ENCODE measurements around the gene DHX57.
"Not testable (repeated sequence)": the region's sequence is repeated elsewhere in the genome, so short reads cannot be mapped to it uniquely, and the experiment has no call there.

Gene DHX57

DNA sequence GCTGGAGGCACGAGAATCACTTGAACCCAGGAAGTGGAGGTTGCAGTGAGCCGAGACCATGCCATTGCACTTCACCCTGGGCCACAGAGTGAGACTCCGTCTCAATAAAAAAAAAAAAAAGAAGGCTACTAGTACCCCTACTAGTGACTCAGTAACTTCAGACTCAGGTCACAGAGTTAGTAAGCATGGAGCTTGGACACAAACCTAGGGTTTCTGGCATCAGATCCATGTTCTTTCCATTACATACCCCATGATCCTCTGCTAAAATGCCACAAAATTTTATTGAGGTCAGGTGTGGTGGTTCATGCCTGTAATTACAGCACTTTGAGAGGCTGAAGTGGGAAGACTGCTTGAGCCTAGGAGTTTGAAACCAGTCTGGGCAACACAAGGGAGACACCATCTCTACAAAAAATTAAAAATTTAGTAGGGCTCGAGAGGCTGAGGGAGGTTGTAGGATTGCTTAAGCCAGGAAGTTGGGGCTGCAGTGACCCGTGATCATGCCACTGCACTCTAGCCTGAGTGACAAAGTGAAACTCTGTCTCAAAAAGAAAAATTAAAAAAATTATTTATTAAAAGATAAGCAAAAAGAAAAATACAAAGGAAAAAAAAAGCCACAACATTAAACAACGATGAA lies 45.1 kb downstream of the DHX57 start:
- Histone ChIP-seq H3K27ac (ENCODE audit: low read depth, low read length) (no peak overlapping the region), H3K4me2 (ENCODE audit: low read depth, low read length, poor library complexity, severe bottlenecking) (no peak overlapping the region), H4K20me1 (ENCODE audit: low read depth, low read length) (no peaks in the 10 kb centered on the region), H3F3A (ENCODE audit: insufficient read depth) (no peaks in the 10 kb centered on the region), H3K36me3 (ENCODE audit: low read length) (no peaks in the 10 kb centered on the region; the same call in 1 of the 2 replicates), H3K9ac (ENCODE audit: low read length) (no peak overlapping the region), H3K79me2 (ENCODE audit: insufficient read depth, low read length) (no peaks in the 10 kb centered on the region), H3K27me3 (ENCODE audit: low read length) (no peaks in the 10 kb centered on the region), H3K9me3 (ENCODE audit: insufficient read depth, low read length) (no peaks in the 10 kb centered on the region), H3K4me3 (ENCODE audit: insufficient read depth, low read length, poor library complexity, severe bottlenecking) (no peak overlapping the region), H3K9me2 (replicated peaks; ENCODE audit: insufficient read depth, low read length) (no peaks in the 10 kb centered on the region), H2AFZ (ENCODE audit: low read depth, low read length, severe bottlenecking) (no peak overlapping the region)
- TF ChIP-seq EZH2phosphoT487 (conservative IDR thresholded peaks at IDR 0.05; ENCODE audit: low read length) = no peak
- TF ChIP-seq, protein P1, sequence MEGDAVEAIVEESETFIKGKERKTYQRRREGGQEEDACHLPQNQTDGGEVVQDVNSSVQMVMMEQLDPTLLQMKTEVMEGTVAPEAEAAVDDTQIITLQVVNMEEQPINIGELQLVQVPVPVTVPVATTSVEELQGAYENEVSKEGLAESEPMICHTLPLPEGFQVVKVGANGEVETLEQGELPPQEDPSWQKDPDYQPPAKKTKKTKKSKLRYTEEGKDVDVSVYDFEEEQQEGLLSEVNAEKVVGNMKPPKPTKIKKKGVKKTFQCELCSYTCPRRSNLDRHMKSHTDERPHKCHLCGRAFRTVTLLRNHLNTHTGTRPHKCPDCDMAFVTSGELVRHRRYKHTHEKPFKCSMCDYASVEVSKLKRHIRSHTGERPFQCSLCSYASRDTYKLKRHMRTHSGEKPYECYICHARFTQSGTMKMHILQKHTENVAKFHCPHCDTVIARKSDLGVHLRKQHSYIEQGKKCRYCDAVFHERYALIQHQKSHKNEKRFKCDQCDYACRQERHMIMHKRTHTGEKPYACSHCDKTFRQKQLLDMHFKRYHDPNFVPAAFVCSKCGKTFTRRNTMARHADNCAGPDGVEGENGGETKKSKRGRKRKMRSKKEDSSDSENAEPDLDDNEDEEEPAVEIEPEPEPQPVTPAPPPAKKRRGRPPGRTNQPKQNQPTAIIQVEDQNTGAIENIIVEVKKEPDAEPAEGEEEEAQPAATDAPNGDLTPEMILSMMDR (IDR thresholded peaks at IDR 0.05; ENCODE audit: insufficient read depth, low read length, poor library complexity, severe bottlenecking) = no peak

- no peak for TF ChIP-seq EZH2phosphoT487 (conservative IDR thresholded peaks at IDR 0.05; ENCODE audit: low read length)
- TF ChIP-seq, protein P1 (IDR thresholded peaks at IDR 0.05; ENCODE audit: insufficient read depth, low read length, poor library complexity, severe bottlenecking) = no peak
- Histone ChIP-seq H2AFZ (ENCODE audit: low read depth, low read length, severe bottlenecking) (no peak overlapping the region), H3K9me2 (replicated peaks; ENCODE audit: insufficient read depth, low read length) (no peaks in the 10 kb centered on the region), H3K9me3 (ENCODE audit: insufficient read depth, low read length) (no peaks in the 10 kb centered on the region), H3K79me2 (ENCODE audit: insufficient read depth, low read length) (no peaks in the 10 kb centered on the region), H3K27ac (ENCODE audit: low read depth, low read length) (no peak overlapping the region), H3K4me2 (ENCODE audit: low read depth, low read length, poor library complexity, severe bottlenecking) (no peak overlapping the region), H3F3A (ENCODE audit: insufficient read depth) (no peaks in the 10 kb centered on the region), H3K27me3 (ENCODE audit: low read length) (no peaks in the 10 kb centered on the region), H4K20me1 (ENCODE audit: low read depth, low read length) (no peaks in the 10 kb centered on the region), H3K9ac (ENCODE audit: low read length) (no peak overlapping the region), H3K36me3 (ENCODE audit: low read length) (no peaks in the 10 kb centered on the region; the same call in 1 of the 2 replicates), H3K4me3 (ENCODE audit: insufficient read depth, low read length, poor library complexity, severe bottlenecking) (no peak overlapping the region)
Observed at GRCh38 chr2:38829971-38830370, 45.8 kb downstream of the DHX57 start.

DNA sequence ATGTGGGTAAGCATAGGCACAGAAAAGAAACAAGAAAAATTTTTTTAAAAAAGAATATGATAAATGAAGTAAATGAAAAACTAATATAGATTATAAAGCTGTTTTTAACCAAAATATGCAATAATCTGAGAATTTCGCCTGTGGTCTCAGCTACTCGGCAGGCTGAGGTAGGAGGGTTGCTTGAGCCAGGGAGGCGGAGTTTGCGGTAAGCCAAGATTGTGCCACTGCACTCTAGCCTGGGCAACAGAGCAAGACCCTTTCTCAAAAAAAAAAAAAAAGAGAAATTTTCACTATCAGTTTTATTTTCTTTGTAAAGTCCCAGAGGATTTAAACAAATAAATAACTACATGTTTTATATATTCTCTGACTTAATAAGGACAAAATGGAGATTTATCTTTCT lies 47.3 kb downstream of the DHX57 start:
- H3K36me3 ChIP-seq (ENCODE audit: low read length) = peaks cover 4% of the 10 kb centered on the region; the same call in 1 of the 2 replicates
- no peak overlapping the region for H3K27ac ChIP-seq (ENCODE audit: low read depth, low read length)
- no peak overlapping the region for H3K4me2 ChIP-seq (ENCODE audit: low read depth, low read length, poor library complexity, severe bottlenecking)
- no peaks in the 10 kb centered on the region for H3K9me2 ChIP-seq (replicated peaks; ENCODE audit: insufficient read depth, low read length)
- no peaks in the 10 kb centered on the region for H3K9me3 ChIP-seq (ENCODE audit: insufficient read depth, low read length)
- no peak overlapping the region for H2AFZ ChIP-seq (ENCODE audit: low read depth, low read length, severe bottlenecking)
- no peak overlapping the region for H3K4me3 ChIP-seq (ENCODE audit: insufficient read depth, low read length, poor library complexity, severe bottlenecking)
- TF ChIP-seq, protein P1 (IDR thresholded peaks at IDR 0.05; ENCODE audit: insufficient read depth, low read length, poor library complexity, severe bottlenecking) = no peak
- TF ChIP-seq EZH2phosphoT487 (conservative IDR thresholded peaks at IDR 0.05; ENCODE audit: low read length) = no peak
- no peaks in the 10 kb centered on the region for H3K79me2 ChIP-seq (ENCODE audit: insufficient read depth, low read length)
- H3K9ac ChIP-seq (ENCODE audit: low read length) = no peak overlapping the region
- no peaks in the 10 kb centered on the region for H3K27me3 ChIP-seq (ENCODE audit: low read length)
- no peaks in the 10 kb centered on the region for H4K20me1 ChIP-seq (ENCODE audit: low read depth, low read length)
- H3F3A ChIP-seq (ENCODE audit: insufficient read depth) = no peaks in the 10 kb centered on the region

DNA sequence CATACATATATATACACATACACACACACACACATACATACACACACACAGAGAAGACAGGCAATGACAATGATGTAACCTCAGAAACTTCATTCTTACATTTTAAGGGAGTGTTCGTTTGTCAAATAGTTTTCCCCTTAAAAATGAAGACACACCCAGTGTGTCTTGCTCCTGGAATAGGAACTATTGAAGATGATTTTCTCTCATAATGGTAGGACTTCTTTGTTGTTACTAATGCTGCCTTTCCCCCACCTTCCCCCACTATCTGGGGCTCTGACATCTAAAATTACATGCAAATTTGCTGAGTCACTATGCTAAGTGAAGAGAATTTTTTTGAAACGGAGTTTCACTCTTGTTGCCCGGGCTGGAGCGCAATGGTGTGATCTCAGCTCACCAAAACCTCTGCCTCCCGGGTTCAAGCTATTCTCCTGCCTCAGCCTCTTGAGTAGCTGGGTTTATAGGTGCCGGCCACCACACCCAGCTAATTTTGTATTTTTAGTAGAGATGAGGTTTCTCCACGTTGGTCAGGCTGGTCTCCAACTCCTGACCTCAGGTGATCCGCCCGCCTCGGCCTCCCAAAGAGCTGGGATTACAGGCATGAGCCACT lies 48.1 kb downstream of the DHX57 start:
- not testable (repeated sequence) for H3K9ac ChIP-seq (ENCODE audit: low read length); H3K79me2 ChIP-seq (ENCODE audit: insufficient read depth, low read length); H3K36me3 ChIP-seq (ENCODE audit: low read length); H3K4me2 ChIP-seq (ENCODE audit: low read depth, low read length, poor library complexity, severe bottlenecking); H2AFZ ChIP-seq (ENCODE audit: low read depth, low read length, severe bottlenecking); H3K27me3 ChIP-seq (ENCODE audit: low read length); H3K9me3 ChIP-seq (ENCODE audit: insufficient read depth, low read length); H3K4me3 ChIP-seq (ENCODE audit: insufficient read depth, low read length, poor library complexity, severe bottlenecking); H3F3A ChIP-seq (ENCODE audit: insufficient read depth); H3K9me2 ChIP-seq (replicated peaks; ENCODE audit: insufficient read depth, low read length); H4K20me1 ChIP-seq (ENCODE audit: low read depth, low read length); H3K27ac ChIP-seq (ENCODE audit: low read depth, low read length)
